Right atrium auricular region (tissue), 2 donors: Measurements from ENCODE around the gene RPS15. TPM values are rescaled to one million over a fixed set of nuclear protein-coding genes. Genes with fewer than 3 reads are reported as not detected.

Source experiments
- DNase-seq: peaks from one replicate; pipeline ENCODE4 v3.0.0-alpha.2; 2019; ENCODE audit warnings: low spot score
- H3K27ac ChIP-seq, 2 donors: fragments of 200-600 bp; sonication (generic); 1 replicate in 1 of 2; 2 replicates in 1 of 2; pipeline ENCODE4 v1.5.1; 2016 to 2019
- H3K27me3 ChIP-seq, 2 donors: fragments of 200-600 bp; sonication (generic); one replicate each; pipeline versions ENCODE4 v1.5.1 to v1.6.0; 2017 to 2019
- H3K36me3 ChIP-seq: fragments of 200-600 bp; sonication (generic); one replicate; pipeline ENCODE4 v1.5.1; 2016
- H3K4me1 ChIP-seq, 2 donors: fragments of 200-600 bp; sonication (generic); one replicate each; pipeline versions ENCODE4 v1.5.1 to v1.6.0; 2017 to 2019
- H3K4me3 ChIP-seq, 2 donors: fragments of 200-600 bp; sonication (generic); 1 replicate in 1 of 2; 2 replicates in 1 of 2; pipeline ENCODE4 v1.5.1; 2017 to 2019; ENCODE audit warnings: mild to moderate bottlenecking in 1 of 2, moderate library complexity in 1 of 2
- H3K9me3 ChIP-seq, 2 donors: fragments of 200-600 bp; sonication (generic); one replicate each; pipeline ENCODE4 v1.5.1; 2019
- CTCF ChIP-seq, 2 donors: fragments of 200-600 bp; sonication (generic); IDR thresholded peaks; one replicate each; pipeline ENCODE4 v1.5.1; 2019; ENCODE audit warnings: antibody characterized with exemption in 2 of 2
- total RNA-seq, 2 donors: library from RNA; depleted of rRNA; stranded (reverse); fragments of >200 nt; gene quantifications; one replicate each; pipeline ENCODE4 v1.1.0, GENCODE V29; 2016

RPS15 gene
- total RNA-seq, 2 donors from 2014 or later: 1,712 to 2,156 TPM

GRCh38 chr19:1392939-1393530 is 45.2 kb upstream of the RPS15 start:
- Histone ChIP-seq H3K36me3 (peaks cover 60% of the 10 kb centered on the region), H3K4me3 (no peak overlapping the region), H3K27me3 (no peaks in the 10 kb centered on the region), H3K27ac (no peak overlapping the region), H3K4me1 (peaks cover 0 to 29% of the 10 kb centered on the region in 2 donors), H3K9me3 (no peaks in the 10 kb centered on the region)
- no peak for DNase-seq
- no peak for TF ChIP-seq CTCF (IDR thresholded peaks at IDR 0.05)

- TF ChIP-seq CTCF (IDR thresholded peaks at IDR 0.05): no peak
- DNase-seq: no peak
- Histone ChIP-seq H3K4me3 (no peak overlapping the region), H3K4me1 (peaks cover 0 to 21% of the 10 kb centered on the region in 2 donors), H3K27me3 (no peaks in the 10 kb centered on the region), H3K9me3 (no peaks in the 10 kb centered on the region), H3K36me3 (peaks cover 54% of the 10 kb centered on the region), H3K27ac (no peak overlapping the region)
Measured at GRCh38 chr19:1393841-1394240, 44.4 kb upstream of the RPS15 start.

- no peaks in the 10 kb centered on the region for H3K27me3 ChIP-seq
- no peak overlapping the region for H3K4me3 ChIP-seq
- no peak overlapping the region for H3K27ac ChIP-seq
- H3K9me3 ChIP-seq: no peaks in the 10 kb centered on the region
- H3K4me1 ChIP-seq: peaks cover 0 to 21% of the 10 kb centered on the region in 2 donors
- no peak for DNase-seq
- no peak for TF ChIP-seq CTCF (IDR thresholded peaks at IDR 0.05)
- H3K36me3 ChIP-seq: peaks cover 48% of the 10 kb centered on the region
Measured at GRCh38 chr19:1394252-1395193, 43.7 kb upstream of the RPS15 start.

- H3K4me3 ChIP-seq: no peak overlapping the region
- H3K9me3 ChIP-seq: no peaks in the 10 kb centered on the region
- no peak overlapping the region for H3K27ac ChIP-seq
- no peaks in the 10 kb centered on the region for H3K27me3 ChIP-seq
- no peak for TF ChIP-seq CTCF (IDR thresholded peaks at IDR 0.05)
- peaks cover 0 to 29% of the 10 kb centered on the region in 2 donors for H3K4me1 ChIP-seq
- DNase-seq: no peak
- peaks cover 45% of the 10 kb centered on the region for H3K36me3 ChIP-seq
Measured at GRCh38 chr19:1395194-1396018, 42.8 kb upstream of the RPS15 start.

GRCh38 chr19:1396019-1396767 is 42.0 kb upstream of the RPS15 start:
- peaks cover 37% of the 10 kb centered on the region for H3K36me3 ChIP-seq

More at GRCh38 chr19:1396019-1396767, 42.0 kb upstream of the RPS15 start:
- Histone ChIP-seq H3K4me1 (peaks cover 0 to 37% of the 10 kb centered on the region in 2 donors), H3K4me3 (no peak overlapping the region), H3K9me3 (no peaks in the 10 kb centered on the region), H3K27ac (no peak overlapping the region), H3K27me3 (no peaks in the 10 kb centered on the region)
- no peak for DNase-seq
- no peak for TF ChIP-seq CTCF (IDR thresholded peaks at IDR 0.05)
